Neural cell (in vitro differentiated cells): ENCODE results near the gene OR10H5. TPM values are rescaled to one million over a fixed set of nuclear protein-coding genes. Genes with fewer than 3 reads are reported as not detected.
"Not testable (repeated sequence)": the region's sequence is repeated elsewhere in the genome, so short reads cannot be mapped to it uniquely, and the experiment has no call there.

Experiments used
- H2AFZ ChIP-seq: fragments of 200-600, 300-800 bp; sonication (generic), shearing (Covaris generic); 2 replicates; pipeline ENCODE4 v1.6.0; 2014; ENCODE audit warnings: low read depth, mild to moderate bottlenecking, antibody characterized with exemption, low read length, moderate library complexity
- H3F3A ChIP-seq: fragments of 200-600 bp; shearing (Covaris generic); 2 replicates; pipeline ENCODE4 v1.6.1; 2016; ENCODE audit warnings: mild to moderate bottlenecking, moderate library complexity, mixed read lengths, antibody characterized with exemption, low read length; ENCODE audit not compliant: insufficient read depth, poor library complexity, severe bottlenecking
- H3K27ac ChIP-seq: fragments of 200-600, 300-800 bp; sonication (generic), shearing (Covaris generic); 2 replicates; pipeline ENCODE4 v1.5.1; 2014; ENCODE audit warnings: mild to moderate bottlenecking, low read length, moderate library complexity
- H3K27me3 ChIP-seq: fragments of 300-800, 200-600 bp; sonication (generic), shearing (Covaris generic); 2 replicates; pipeline ENCODE4 v1.6.0; 2014; ENCODE audit warnings: mild to moderate bottlenecking, low read depth, low read length, moderate library complexity; ENCODE audit not compliant: insufficient read depth
- H3K36me3 ChIP-seq: fragments of 300-800, 200-600 bp; sonication (generic), shearing (Covaris generic); 2 replicates; pipeline ENCODE4 v1.5.1; 2014; ENCODE audit warnings: mild to moderate bottlenecking, antibody characterized with exemption, low read length, moderate library complexity; ENCODE audit not compliant: insufficient read depth
- H3K4me2 ChIP-seq: fragments of 300-800, 200-600 bp; sonication (generic), shearing (Covaris generic); 2 replicates; pipeline ENCODE4 v1.6.0; 2014; ENCODE audit warnings: mild to moderate bottlenecking, low read length
- H3K4me3 ChIP-seq: fragments of 300-800, 200-600 bp; sonication (generic), shearing (Covaris generic); 2 replicates; pipeline ENCODE4 v1.5.1; 2014; ENCODE audit warnings: mild to moderate bottlenecking, low read length, moderate library complexity
- H3K79me2 ChIP-seq: fragments of 200-600 bp; shearing (Covaris generic); replicated peaks from 2 replicates; pipeline ENCODE4 v1.6.0; 2014; ENCODE audit warnings: mild to moderate bottlenecking, low read length, moderate library complexity; ENCODE audit not compliant: insufficient read depth
- H3K9ac ChIP-seq: fragments of 300-800, 200-600 bp; sonication (generic), shearing (Covaris generic); 2 replicates; pipeline ENCODE4 v1.6.1; 2016; ENCODE audit warnings: mild to moderate bottlenecking, low read length, mixed read lengths
- H3K9me2 ChIP-seq: fragments of 200-600 bp; shearing (Covaris generic); 2 replicates; pipeline ENCODE4 v1.6.1; 2016; ENCODE audit warnings: mild to moderate bottlenecking, low read length, mixed read lengths; ENCODE audit not compliant: insufficient read depth
- H3K9me3 ChIP-seq: fragments of 200-600, 300-800 bp; sonication (generic), shearing (Covaris generic); 2 replicates; pipeline ENCODE4 v1.6.1; 2016; ENCODE audit warnings: mild to moderate bottlenecking, mixed run types, low read length, moderate library complexity, mixed read lengths
- H4K20me1 ChIP-seq: fragments of 200-600 bp; shearing (Covaris generic); 2 replicates; pipeline ENCODE4 v1.6.1; 2016; ENCODE audit warnings: mild to moderate bottlenecking, mixed run types; ENCODE audit not compliant: insufficient read depth
- CTCF ChIP-seq: fragments of 450-650 bp; IDR thresholded peaks from 2 replicates; pipeline ENCODE4 v1.5.1; 2014; ENCODE audit warnings: antibody characterized with exemption, mild to moderate bottlenecking, moderate library complexity; ENCODE audit not compliant: poor library complexity, severe bottlenecking
- EP300 ChIP-seq: fragments of 450-650 bp; conservative IDR thresholded peaks from 2 replicates; pipeline ENCODE4 v1.6.1; 2014; ENCODE audit warnings: antibody characterized with exemption, mild to moderate bottlenecking, moderate library complexity; ENCODE audit not compliant: poor library complexity, severe bottlenecking
- EZH2 ChIP-seq: fragments of 200-600, 300-800 bp; shearing (Covaris generic), sonication (generic); IDR thresholded peaks from 2 replicates; pipeline ENCODE4 v1.6.1; 2014; ENCODE audit warnings: antibody characterized with exemption, low read length, borderline replicate concordance, mild to moderate bottlenecking; ENCODE audit not compliant: insufficient read depth, poor library complexity, severe bottlenecking
- MXI1 ChIP-seq: fragments of 450-650 bp; conservative IDR thresholded peaks from 2 replicates; pipeline ENCODE4 v1.6.1; 2014; ENCODE audit warnings: antibody characterized with exemption, mild to moderate bottlenecking; ENCODE audit not compliant: poor library complexity, severe bottlenecking
- POLR2AphosphoS5 ChIP-seq: IDR thresholded peaks from 2 replicates; pipeline ENCODE4 v1.6.1; 2012
- RAD21 ChIP-seq: fragments of 450-650 bp; conservative IDR thresholded peaks from 2 replicates; pipeline ENCODE4 v1.6.1; 2014; ENCODE audit warnings: antibody characterized with exemption, mild to moderate bottlenecking, moderate library complexity
- SMC3 ChIP-seq: fragments of 450-650 bp; conservative IDR thresholded peaks from 2 replicates; pipeline ENCODE4 v1.6.1; 2014; ENCODE audit warnings: antibody characterized with exemption, mild to moderate bottlenecking, moderate library complexity; ENCODE audit not compliant: poor library complexity
- TAF1 ChIP-seq: IDR thresholded peaks from 2 replicates; pipeline ENCODE4 v1.6.1; 2012; ENCODE audit warnings: low read depth
- polyA plus RNA-seq: library from polyadenylated mRNA; depleted of rRNA; stranded (reverse); fragments of >200 nt; gene quantifications from 2 replicates; pipeline ENCODE4 v1.2.3, GENCODE V29; 2014
- TF ChIP-seq, protein P1 (sequence below): IDR thresholded peaks from 2 replicates; pipeline ENCODE4 v1.6.1; 2012; ENCODE audit warnings: borderline replicate concordance

The OR10H5 gene
- polyA plus RNA-seq, 1 donor from 2014 or later: not detected

GRCh38 chr19:15843203-15843893, 55.9 kb downstream of the OR10H5 start:
- TF ChIP-seq POLR2AphosphoS5: no peak
- TF ChIP-seq EP300: no peak
- TF ChIP-seq RAD21: no peak
- TF ChIP-seq, protein P1, sequence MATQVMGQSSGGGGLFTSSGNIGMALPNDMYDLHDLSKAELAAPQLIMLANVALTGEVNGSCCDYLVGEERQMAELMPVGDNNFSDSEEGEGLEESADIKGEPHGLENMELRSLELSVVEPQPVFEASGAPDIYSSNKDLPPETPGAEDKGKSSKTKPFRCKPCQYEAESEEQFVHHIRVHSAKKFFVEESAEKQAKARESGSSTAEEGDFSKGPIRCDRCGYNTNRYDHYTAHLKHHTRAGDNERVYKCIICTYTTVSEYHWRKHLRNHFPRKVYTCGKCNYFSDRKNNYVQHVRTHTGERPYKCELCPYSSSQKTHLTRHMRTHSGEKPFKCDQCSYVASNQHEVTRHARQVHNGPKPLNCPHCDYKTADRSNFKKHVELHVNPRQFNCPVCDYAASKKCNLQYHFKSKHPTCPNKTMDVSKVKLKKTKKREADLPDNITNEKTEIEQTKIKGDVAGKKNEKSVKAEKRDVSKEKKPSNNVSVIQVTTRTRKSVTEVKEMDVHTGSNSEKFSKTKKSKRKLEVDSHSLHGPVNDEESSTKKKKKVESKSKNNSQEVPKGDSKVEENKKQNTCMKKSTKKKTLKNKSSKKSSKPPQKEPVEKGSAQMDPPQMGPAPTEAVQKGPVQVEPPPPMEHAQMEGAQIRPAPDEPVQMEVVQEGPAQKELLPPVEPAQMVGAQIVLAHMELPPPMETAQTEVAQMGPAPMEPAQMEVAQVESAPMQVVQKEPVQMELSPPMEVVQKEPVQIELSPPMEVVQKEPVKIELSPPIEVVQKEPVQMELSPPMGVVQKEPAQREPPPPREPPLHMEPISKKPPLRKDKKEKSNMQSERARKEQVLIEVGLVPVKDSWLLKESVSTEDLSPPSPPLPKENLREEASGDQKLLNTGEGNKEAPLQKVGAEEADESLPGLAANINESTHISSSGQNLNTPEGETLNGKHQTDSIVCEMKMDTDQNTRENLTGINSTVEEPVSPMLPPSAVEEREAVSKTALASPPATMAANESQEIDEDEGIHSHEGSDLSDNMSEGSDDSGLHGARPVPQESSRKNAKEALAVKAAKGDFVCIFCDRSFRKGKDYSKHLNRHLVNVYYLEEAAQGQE: no peak
- no peak for TF ChIP-seq MXI1
- no peak for TF ChIP-seq SMC3
- no peak for TF ChIP-seq CTCF
- no peak for TF ChIP-seq EZH2
- no peak for TF ChIP-seq TAF1
- no peak overlapping the region for H3K4me3 ChIP-seq
- no peaks in the 10 kb centered on the region for H3F3A ChIP-seq
- H3K9me2 ChIP-seq: no peaks in the 10 kb centered on the region
- H2AFZ ChIP-seq: no peak overlapping the region
- H3K79me2 ChIP-seq: no peaks in the 10 kb centered on the region
- H3K4me2 ChIP-seq: no peak overlapping the region
- no peaks in the 10 kb centered on the region for H3K36me3 ChIP-seq
- no peak overlapping the region for H3K27ac ChIP-seq
- no peaks in the 10 kb centered on the region for H3K9me3 ChIP-seq
- no peaks in the 10 kb centered on the region for H3K27me3 ChIP-seq
- H4K20me1 ChIP-seq: no peaks in the 10 kb centered on the region
- no peak overlapping the region for H3K9ac ChIP-seq

GRCh38 chr19:15843894-15844222, 56.4 kb downstream of the OR10H5 start:
- not testable (repeated sequence) for H3K79me2 ChIP-seq, H3K9me2 ChIP-seq, H3K9me3 ChIP-seq, H3F3A ChIP-seq, H3K9ac ChIP-seq, H4K20me1 ChIP-seq, H3K27me3 ChIP-seq, H2AFZ ChIP-seq, H3K27ac ChIP-seq, H3K36me3 ChIP-seq, H3K4me2 ChIP-seq, H3K4me3 ChIP-seq

- Histone ChIP-seq H4K20me1 (no peaks in the 10 kb centered on the region), H3K4me3 (no peak overlapping the region), H3K4me2 (no peak overlapping the region), H3K36me3 (no peaks in the 10 kb centered on the region), H2AFZ (no peak overlapping the region), H3F3A (no peaks in the 10 kb centered on the region), H3K9me3 (no peaks in the 10 kb centered on the region), H3K27me3 (no peaks in the 10 kb centered on the region), H3K9ac (no peak overlapping the region), H3K9me2 (no peaks in the 10 kb centered on the region), H3K79me2 (no peaks in the 10 kb centered on the region), H3K27ac (no peak overlapping the region)
- TF ChIP-seq, protein P1: no peak
- no peak for TF ChIP-seq SMC3
Measured at GRCh38 chr19:15846923-15847322, 59.5 kb downstream of the OR10H5 start.
